ELF-1 (cell line): Measurements from ENCODE around the gene DPEP1.

Experiments
- DNase-seq: peaks from one replicate; pipeline ENCODE4 v3.0.0-alpha.2; 2016; ENCODE audit warnings: low read depth, low spot score

Gene DPEP1

DNA sequence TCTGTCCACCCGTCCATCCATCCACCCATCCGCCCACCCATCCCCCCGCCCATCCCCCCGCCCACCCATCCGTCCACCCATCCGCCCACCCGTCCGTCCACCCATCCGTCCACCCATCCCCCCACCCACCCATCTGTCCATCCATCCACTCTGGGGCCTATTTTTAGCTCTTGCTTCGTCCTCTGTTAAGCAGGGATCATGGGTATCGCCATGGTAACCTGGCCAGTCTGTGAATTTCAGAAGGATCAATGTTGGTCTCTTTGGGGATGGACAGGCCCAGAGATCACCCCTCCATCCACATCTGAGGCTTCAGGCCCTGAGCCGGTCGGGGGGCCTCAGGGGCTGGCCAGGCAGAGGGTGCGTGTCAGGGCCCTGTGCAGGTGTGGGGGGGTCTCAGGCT is 15.2 kb upstream of the DPEP1 start:
- no peak for DNase-seq

DNA sequence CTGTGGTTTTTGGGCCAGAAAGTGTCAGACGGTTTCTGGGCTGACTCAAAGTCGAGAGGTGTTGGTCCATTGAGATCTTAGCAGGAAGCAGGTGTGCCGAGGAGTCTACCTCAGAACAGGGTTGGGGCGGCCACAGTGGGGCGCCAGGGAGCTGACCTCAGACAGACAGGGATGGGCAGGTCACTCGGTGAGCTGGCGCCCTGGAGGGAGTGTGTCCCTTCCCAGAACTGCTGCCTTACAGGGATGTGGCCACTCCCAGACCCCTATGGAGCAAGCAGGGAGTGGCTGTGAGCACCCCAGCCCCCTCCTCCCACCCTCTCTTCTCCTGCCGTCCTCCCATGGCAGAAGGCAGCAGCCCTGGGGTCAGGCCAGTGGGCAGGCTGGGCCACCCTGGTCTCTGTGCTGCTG is 14.0 kb upstream of the DPEP1 start:
- DNase-seq, result peak; percentile 87

GRCh38 chr16:89599902-89600301 is 13.5 kb upstream of the DPEP1 start:
- no peak for DNase-seq

DNA sequence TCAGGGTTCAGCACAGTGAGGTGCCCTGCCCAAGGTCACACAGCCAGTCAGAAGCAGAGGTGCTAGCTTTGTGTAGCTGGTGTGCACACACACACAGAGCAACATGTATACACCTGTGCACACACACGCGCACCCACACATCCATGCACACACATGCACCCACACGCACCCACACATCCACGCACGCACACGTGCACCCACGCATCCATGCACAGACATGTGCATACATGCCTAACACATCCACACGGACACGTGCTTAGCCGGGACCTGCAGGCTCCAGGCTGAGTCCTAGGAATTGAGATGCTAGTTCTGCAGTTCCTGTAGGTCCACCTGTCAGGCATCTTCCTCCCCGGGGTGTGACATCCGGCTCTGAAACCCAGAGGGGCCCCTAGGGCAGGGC is 13.0 kb upstream of the DPEP1 start:
- DNase-seq, result no peak

DNA sequence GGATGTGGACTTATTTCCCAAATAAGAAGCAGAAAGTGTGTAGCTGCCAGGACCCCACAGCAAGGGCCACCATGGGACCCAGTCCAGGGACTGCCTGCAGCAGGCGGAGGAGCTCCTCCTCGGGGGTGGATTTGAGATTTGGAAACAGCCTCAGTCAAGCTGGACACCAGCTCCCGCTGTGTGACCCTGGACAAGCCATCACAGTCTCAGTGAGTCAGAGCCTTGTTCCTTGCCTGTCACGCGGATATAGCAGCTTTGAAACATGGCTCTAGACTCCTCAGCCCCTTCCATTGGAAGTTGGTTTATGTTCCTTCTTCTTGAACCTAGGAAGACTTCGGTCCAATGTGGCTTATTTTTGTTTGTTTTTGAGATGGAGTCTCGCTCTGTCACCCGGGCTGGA is 12.5 kb upstream of the DPEP1 start:
- no peak for DNase-seq

DNA sequence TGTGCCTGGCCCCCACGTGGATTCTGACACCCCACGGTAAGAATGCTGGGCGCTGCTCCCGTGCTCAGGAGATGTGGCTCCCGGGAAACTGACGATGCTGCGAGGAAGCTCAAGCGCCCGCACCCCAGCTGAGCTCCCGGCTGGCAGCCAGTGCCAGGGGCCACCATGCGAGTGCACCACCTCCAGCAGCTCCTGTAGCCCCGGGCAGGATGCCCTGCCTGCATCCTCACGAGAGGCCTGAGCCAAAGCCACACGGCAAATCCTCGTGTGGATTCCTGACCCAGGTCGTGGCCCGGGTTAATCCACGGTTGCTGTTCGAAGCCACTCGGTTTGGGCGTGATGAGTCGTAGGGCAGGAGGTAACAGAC is 11.6 kb upstream of the DPEP1 start:
- DNase-seq, result no peak

- peak; percentile 66 for DNase-seq
These were observed 11.0 kb upstream of the DPEP1 start for GRCh38 chr16:89602273-89602951.

GRCh38 chr16:89602952-89603590 is 10.4 kb upstream of the DPEP1 start:
- DNase-seq, result no peak

GRCh38 chr16:89604764-89605163 is 8.7 kb upstream of the DPEP1 start:
- no peak for DNase-seq

- DNase-seq, result no peak
These were observed 8.1 kb upstream of the DPEP1 start for GRCh38 chr16:89605186-89605970.

DNA sequence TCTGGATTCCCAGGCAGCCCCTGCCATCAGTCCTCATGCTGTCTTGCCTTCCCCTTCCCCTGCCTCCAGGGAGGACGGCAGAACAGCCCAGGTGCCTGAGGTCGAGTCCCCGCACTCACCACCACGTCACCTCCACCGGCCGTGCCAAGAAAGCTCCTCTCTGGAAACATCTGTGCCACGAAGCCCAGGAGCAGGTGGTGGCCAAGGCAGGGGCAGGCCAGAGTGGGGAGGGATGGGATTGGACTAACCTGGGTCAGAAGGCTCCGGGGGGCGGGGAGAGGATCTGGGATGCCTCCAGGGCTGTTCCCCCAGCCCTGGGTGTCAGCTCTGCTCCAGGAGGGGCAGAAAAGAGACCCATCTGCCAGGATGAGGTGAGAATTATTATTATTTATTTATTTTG is 7.4 kb upstream of the DPEP1 start:
- no peak for DNase-seq

DNA sequence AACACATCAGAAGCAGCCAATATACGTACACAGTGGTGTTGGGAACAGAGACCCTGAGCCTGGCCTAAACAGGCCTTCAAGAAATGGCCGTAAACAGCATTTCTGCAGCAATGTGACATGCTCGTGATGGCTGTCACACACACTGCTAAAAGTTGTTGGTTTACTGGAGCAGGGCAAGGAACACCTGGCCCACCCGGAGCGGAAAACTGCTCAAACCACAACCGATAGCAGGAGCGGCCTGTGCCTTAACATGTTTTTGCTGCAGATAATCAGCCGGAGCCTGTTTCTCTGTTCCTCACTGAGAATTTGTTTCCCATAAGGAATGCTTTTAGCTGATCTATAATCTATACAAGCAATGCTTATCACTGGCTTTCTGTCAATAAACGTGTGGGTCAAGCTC is 6.0 kb upstream of the DPEP1 start:
- DNase-seq, result no peak

GRCh38 chr16:89607937-89608740 is 5.3 kb upstream of the DPEP1 start:
- no peak for DNase-seq

- no peak for DNase-seq
These were observed 3.4 kb upstream of the DPEP1 start for GRCh38 chr16:89610108-89610453.

DNA sequence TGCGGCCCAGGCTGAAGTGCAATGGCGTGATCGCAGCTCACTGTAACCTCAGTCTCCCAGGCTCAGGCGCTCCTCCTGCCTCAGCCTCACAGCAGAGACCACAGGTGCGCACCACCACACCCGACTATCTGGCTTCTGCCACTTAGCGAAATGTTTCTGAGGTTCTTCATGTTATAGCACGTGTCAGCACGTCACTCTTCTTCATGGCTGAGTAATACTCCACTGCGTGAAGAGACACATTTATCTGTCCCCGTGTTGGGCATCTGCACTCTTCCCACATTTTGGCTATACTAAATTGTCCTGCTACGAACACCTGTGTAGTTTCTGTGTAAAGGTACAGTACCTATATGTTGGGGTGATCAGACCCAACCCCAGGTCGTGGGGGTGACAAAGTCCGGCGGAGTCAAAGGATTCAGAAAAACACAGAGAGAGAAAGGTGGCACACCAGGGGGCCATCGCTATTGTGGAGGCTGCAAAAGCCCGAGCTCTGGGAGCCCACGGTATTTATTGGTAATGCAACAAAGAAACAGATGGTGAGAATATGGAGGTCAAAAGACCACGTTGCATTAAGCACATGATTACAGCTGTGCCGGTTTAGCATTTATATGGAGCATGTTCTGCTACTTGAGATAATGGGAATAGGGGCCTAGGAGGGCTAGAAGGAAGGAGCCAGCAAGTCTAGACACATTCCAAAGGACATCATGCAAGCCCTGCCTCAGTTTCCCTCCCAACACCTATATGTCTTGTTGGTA is 851 bp upstream of the DPEP1 start:
- DNase-seq, result no peak

- DNase-seq, result no peak
These were observed 565 bp downstream of the DPEP1 start for GRCh38 chr16:89613954-89614459.

DNA sequence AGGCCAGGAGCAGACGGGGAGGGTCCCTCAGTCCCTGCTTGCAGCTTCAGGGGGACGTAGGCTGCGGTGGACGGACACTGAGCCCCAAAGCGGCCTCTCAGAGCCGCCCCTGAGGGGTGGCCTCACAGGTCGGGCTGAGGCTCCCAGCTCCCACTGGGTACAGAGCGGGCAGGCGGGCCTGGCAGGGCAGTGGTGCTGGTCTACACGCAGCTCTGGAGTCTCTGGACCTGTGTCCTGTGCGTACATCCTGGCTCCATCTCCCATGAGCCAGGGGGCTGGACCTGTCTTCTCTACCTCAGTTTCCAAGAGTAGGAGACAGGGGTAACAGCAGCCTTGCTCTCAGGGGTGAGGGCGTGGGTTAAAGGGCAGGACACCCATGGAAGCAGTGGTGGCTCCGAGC is 1.7 kb downstream of the DPEP1 start:
- DNase-seq, result no peak

DNA sequence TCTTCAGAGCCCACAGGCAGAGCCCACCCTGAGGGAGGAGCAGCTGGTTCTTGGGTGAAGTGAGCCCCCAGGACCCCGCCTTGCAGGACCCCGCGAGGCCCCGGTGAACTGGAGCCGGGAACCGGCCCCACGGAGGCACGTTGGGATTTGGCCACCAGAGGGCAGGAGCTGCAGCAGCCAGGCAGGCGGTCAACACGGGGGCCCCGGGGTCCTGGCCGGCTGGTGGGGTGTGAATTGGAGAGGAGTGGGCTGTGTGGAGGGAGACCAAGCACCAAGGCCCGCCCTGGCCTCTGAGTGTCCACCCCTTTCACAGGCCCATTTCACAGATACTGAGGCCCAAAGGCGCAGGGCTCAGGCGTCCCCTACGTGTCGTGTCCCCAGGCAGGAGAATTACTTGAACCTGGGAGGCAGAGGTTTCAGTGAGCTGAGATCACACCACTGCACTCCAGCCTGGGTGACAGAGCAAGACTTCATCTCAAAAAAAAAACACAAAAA is 2.2 kb downstream of the DPEP1 start:
- no peak for DNase-seq

- DNase-seq, result no peak
These were observed 3.2 kb downstream of the DPEP1 start for GRCh38 chr16:89616623-89617022.

DNA sequence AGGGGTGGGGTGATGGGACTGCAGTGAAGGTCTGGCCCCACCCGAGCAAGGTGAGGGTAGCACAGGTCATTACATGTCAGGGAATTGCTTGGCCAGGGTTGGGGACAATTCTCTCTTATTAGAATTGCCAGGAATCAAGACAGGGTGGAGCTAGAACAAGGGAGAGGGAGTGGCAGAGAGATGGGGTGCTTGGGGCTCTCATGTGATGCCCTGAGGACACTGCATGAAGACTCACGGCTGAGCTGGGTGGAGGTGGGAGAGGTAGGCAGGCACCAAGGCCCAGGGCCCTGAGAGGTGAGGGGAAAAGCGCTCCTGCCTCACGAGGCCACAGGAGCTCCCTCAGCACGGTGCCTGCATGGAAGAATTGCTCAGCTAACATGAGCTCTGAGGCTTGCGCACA is 3.6 kb downstream of the DPEP1 start:
- DNase-seq, result no peak
